ENCODE data around the gene HSPE1.

- TF ChIP-seq CTCF (IDR thresholded peaks at IDR 0.05), result no peak
- TF ChIP-seq POLR2A (IDR thresholded peaks at IDR 0.05), result no peak
Measured at GRCh38 chr2:197450465-197450864, 49.7 kb upstream of the HSPE1 start.

Data from esophagus squamous epithelium (tissue), 4 donors.